Neural cell (in vitro differentiated cells): ENCODE results near the gene RAET1E. TPM values are rescaled to one million over a fixed set of nuclear protein-coding genes. Genes with fewer than 3 reads are reported as not detected.

Source experiments
- H2AFZ ChIP-seq: fragments of 200-600, 300-800 bp; sonication (generic), shearing (Covaris generic); 2 replicates; pipeline ENCODE4 v1.6.0; 2014; ENCODE audit warnings: low read depth, mild to moderate bottlenecking, antibody characterized with exemption, low read length, moderate library complexity
- H3F3A ChIP-seq: fragments of 200-600 bp; shearing (Covaris generic); 2 replicates; pipeline ENCODE4 v1.6.1; 2016; ENCODE audit warnings: mild to moderate bottlenecking, moderate library complexity, mixed read lengths, antibody characterized with exemption, low read length; ENCODE audit not compliant: insufficient read depth, poor library complexity, severe bottlenecking
- H3K27ac ChIP-seq: fragments of 200-600, 300-800 bp; sonication (generic), shearing (Covaris generic); 2 replicates; pipeline ENCODE4 v1.5.1; 2014; ENCODE audit warnings: mild to moderate bottlenecking, low read length, moderate library complexity
- H3K27me3 ChIP-seq: fragments of 300-800, 200-600 bp; sonication (generic), shearing (Covaris generic); 2 replicates; pipeline ENCODE4 v1.6.0; 2014; ENCODE audit warnings: mild to moderate bottlenecking, low read depth, low read length, moderate library complexity; ENCODE audit not compliant: insufficient read depth
- H3K36me3 ChIP-seq: fragments of 300-800, 200-600 bp; sonication (generic), shearing (Covaris generic); 2 replicates; pipeline ENCODE4 v1.5.1; 2014; ENCODE audit warnings: mild to moderate bottlenecking, antibody characterized with exemption, low read length, moderate library complexity; ENCODE audit not compliant: insufficient read depth
- H3K4me2 ChIP-seq: fragments of 300-800, 200-600 bp; sonication (generic), shearing (Covaris generic); 2 replicates; pipeline ENCODE4 v1.6.0; 2014; ENCODE audit warnings: mild to moderate bottlenecking, low read length
- H3K4me3 ChIP-seq: fragments of 300-800, 200-600 bp; sonication (generic), shearing (Covaris generic); 2 replicates; pipeline ENCODE4 v1.5.1; 2014; ENCODE audit warnings: mild to moderate bottlenecking, low read length, moderate library complexity
- H3K79me2 ChIP-seq: fragments of 200-600 bp; shearing (Covaris generic); replicated peaks from 2 replicates; pipeline ENCODE4 v1.6.0; 2014; ENCODE audit warnings: mild to moderate bottlenecking, low read length, moderate library complexity; ENCODE audit not compliant: insufficient read depth
- H3K9ac ChIP-seq: fragments of 300-800, 200-600 bp; sonication (generic), shearing (Covaris generic); 2 replicates; pipeline ENCODE4 v1.6.1; 2016; ENCODE audit warnings: mild to moderate bottlenecking, low read length, mixed read lengths
- H3K9me2 ChIP-seq: fragments of 200-600 bp; shearing (Covaris generic); 2 replicates; pipeline ENCODE4 v1.6.1; 2016; ENCODE audit warnings: mild to moderate bottlenecking, low read length, mixed read lengths; ENCODE audit not compliant: insufficient read depth
- H3K9me3 ChIP-seq: fragments of 200-600, 300-800 bp; sonication (generic), shearing (Covaris generic); 2 replicates; pipeline ENCODE4 v1.6.1; 2016; ENCODE audit warnings: mild to moderate bottlenecking, mixed run types, low read length, moderate library complexity, mixed read lengths
- H4K20me1 ChIP-seq: fragments of 200-600 bp; shearing (Covaris generic); 2 replicates; pipeline ENCODE4 v1.6.1; 2016; ENCODE audit warnings: mild to moderate bottlenecking, mixed run types; ENCODE audit not compliant: insufficient read depth
- EP300 ChIP-seq: fragments of 450-650 bp; conservative IDR thresholded peaks from 2 replicates; pipeline ENCODE4 v1.6.1; 2014; ENCODE audit warnings: antibody characterized with exemption, mild to moderate bottlenecking, moderate library complexity; ENCODE audit not compliant: poor library complexity, severe bottlenecking
- EZH2 ChIP-seq: fragments of 200-600, 300-800 bp; shearing (Covaris generic), sonication (generic); IDR thresholded peaks from 2 replicates; pipeline ENCODE4 v1.6.1; 2014; ENCODE audit warnings: antibody characterized with exemption, low read length, borderline replicate concordance, mild to moderate bottlenecking; ENCODE audit not compliant: insufficient read depth, poor library complexity, severe bottlenecking
- MXI1 ChIP-seq: fragments of 450-650 bp; conservative IDR thresholded peaks from 2 replicates; pipeline ENCODE4 v1.6.1; 2014; ENCODE audit warnings: antibody characterized with exemption, mild to moderate bottlenecking; ENCODE audit not compliant: poor library complexity, severe bottlenecking
- POLR2AphosphoS5 ChIP-seq: IDR thresholded peaks from 2 replicates; pipeline ENCODE4 v1.6.1; 2012
- RAD21 ChIP-seq: fragments of 450-650 bp; conservative IDR thresholded peaks from 2 replicates; pipeline ENCODE4 v1.6.1; 2014; ENCODE audit warnings: antibody characterized with exemption, mild to moderate bottlenecking, moderate library complexity
- SMC3 ChIP-seq: fragments of 450-650 bp; conservative IDR thresholded peaks from 2 replicates; pipeline ENCODE4 v1.6.1; 2014; ENCODE audit warnings: antibody characterized with exemption, mild to moderate bottlenecking, moderate library complexity; ENCODE audit not compliant: poor library complexity
- TAF1 ChIP-seq: IDR thresholded peaks from 2 replicates; pipeline ENCODE4 v1.6.1; 2012; ENCODE audit warnings: low read depth
- polyA plus RNA-seq: library from polyadenylated mRNA; depleted of rRNA; stranded (reverse); fragments of >200 nt; gene quantifications from 2 replicates; pipeline ENCODE4 v1.2.3, GENCODE V29; 2014
- TF ChIP-seq, protein P1 (sequence below): fragments of 450-650 bp; IDR thresholded peaks from 2 replicates; pipeline ENCODE4 v1.5.1; 2014; ENCODE audit warnings: antibody characterized with exemption, mild to moderate bottlenecking, moderate library complexity; ENCODE audit not compliant: poor library complexity, severe bottlenecking
- TF ChIP-seq, protein P2 (sequence below): IDR thresholded peaks from 2 replicates; pipeline ENCODE4 v1.6.1; 2012; ENCODE audit warnings: borderline replicate concordance

Gene RAET1E
- polyA plus RNA-seq, 1 donor from 2014 or later, result not detected

DNA sequence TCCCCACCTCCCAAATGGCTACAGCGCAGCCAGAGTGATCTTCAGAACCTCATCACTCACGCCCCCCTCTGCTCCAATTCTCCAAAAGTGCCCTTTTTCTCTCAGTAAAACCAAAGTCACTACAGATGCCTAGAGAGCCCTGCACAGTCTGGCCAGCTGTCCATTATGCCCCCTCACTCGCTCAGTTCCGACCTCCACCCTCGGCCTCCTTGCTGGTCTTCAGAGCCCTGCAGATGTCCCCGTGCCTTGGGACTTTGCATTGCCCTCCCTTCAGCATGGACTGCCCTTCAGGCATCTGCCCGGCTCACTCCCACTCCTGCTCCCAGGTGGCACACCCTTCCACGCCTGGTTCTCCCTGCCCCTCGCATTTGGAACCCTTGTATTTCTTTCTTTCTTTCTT, 1.1 kb upstream of the RAET1E start:
- Histone ChIP-seq H3K27me3 (no peaks in the 10 kb centered on the region), H3K4me3 (no peak overlapping the region), H2AFZ (no peak overlapping the region), H3K79me2 (no peaks in the 10 kb centered on the region), H3K27ac (no peak overlapping the region), H3K4me2 (no peak overlapping the region), H3K9ac (no peak overlapping the region), H3K36me3 (no peaks in the 10 kb centered on the region), H3K9me2 (no peaks in the 10 kb centered on the region), H4K20me1 (no peaks in the 10 kb centered on the region), H3F3A (no peaks in the 10 kb centered on the region), H3K9me3 (no peaks in the 10 kb centered on the region)
- TF ChIP-seq TAF1 (no peak), EZH2 (no peak), RAD21 (no peak), SMC3 (no peak), POLR2AphosphoS5 (no peak), MXI1 (no peak), EP300 (no peak)
- TF ChIP-seq, protein P1, sequence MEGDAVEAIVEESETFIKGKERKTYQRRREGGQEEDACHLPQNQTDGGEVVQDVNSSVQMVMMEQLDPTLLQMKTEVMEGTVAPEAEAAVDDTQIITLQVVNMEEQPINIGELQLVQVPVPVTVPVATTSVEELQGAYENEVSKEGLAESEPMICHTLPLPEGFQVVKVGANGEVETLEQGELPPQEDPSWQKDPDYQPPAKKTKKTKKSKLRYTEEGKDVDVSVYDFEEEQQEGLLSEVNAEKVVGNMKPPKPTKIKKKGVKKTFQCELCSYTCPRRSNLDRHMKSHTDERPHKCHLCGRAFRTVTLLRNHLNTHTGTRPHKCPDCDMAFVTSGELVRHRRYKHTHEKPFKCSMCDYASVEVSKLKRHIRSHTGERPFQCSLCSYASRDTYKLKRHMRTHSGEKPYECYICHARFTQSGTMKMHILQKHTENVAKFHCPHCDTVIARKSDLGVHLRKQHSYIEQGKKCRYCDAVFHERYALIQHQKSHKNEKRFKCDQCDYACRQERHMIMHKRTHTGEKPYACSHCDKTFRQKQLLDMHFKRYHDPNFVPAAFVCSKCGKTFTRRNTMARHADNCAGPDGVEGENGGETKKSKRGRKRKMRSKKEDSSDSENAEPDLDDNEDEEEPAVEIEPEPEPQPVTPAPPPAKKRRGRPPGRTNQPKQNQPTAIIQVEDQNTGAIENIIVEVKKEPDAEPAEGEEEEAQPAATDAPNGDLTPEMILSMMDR, result no peak
- TF ChIP-seq, protein P2, sequence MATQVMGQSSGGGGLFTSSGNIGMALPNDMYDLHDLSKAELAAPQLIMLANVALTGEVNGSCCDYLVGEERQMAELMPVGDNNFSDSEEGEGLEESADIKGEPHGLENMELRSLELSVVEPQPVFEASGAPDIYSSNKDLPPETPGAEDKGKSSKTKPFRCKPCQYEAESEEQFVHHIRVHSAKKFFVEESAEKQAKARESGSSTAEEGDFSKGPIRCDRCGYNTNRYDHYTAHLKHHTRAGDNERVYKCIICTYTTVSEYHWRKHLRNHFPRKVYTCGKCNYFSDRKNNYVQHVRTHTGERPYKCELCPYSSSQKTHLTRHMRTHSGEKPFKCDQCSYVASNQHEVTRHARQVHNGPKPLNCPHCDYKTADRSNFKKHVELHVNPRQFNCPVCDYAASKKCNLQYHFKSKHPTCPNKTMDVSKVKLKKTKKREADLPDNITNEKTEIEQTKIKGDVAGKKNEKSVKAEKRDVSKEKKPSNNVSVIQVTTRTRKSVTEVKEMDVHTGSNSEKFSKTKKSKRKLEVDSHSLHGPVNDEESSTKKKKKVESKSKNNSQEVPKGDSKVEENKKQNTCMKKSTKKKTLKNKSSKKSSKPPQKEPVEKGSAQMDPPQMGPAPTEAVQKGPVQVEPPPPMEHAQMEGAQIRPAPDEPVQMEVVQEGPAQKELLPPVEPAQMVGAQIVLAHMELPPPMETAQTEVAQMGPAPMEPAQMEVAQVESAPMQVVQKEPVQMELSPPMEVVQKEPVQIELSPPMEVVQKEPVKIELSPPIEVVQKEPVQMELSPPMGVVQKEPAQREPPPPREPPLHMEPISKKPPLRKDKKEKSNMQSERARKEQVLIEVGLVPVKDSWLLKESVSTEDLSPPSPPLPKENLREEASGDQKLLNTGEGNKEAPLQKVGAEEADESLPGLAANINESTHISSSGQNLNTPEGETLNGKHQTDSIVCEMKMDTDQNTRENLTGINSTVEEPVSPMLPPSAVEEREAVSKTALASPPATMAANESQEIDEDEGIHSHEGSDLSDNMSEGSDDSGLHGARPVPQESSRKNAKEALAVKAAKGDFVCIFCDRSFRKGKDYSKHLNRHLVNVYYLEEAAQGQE, result no peak

DNA sequence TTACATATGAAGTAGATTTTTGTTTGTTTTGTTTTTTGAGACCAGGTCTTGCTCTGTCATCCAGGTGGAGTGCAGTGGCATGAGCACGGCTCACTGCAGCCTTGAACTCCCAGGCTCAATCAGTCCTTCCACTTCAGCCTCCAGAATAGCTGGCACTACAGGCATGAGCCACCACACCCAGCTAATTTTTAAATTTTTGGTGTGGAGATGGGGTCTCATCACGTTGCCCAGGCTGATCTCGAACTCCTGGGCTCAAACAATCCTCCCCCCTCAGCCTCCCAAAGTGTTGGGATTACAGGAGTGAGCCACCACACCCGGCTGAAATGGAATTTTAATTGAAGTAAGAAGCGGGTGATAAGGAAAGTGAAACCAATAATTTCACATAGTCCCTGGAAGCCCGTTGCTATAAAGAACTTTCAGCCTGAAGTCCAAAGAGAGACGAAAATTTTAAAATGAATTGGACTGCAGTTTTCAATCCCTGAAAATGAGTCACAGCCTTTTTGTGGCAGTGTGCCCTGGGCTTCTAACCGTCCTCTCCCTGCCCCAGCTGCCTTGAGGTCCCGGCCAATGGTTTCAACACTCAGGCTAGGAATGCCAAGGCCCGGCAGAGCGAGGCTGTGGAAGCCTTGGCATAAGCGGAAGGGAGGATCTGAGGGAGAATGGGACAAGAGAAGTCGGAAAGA, 757 bp downstream of the RAET1E start:
- no peaks in the 10 kb centered on the region for H4K20me1 ChIP-seq
- no peak overlapping the region for H3K4me2 ChIP-seq
- no peak overlapping the region for H2AFZ ChIP-seq
- no peaks in the 10 kb centered on the region for H3K9me3 ChIP-seq
- H3K36me3 ChIP-seq, result no peaks in the 10 kb centered on the region
- no peak overlapping the region for H3K27ac ChIP-seq
- no peaks in the 10 kb centered on the region for H3F3A ChIP-seq
- TF ChIP-seq TAF1, result no peak
- no peak for TF ChIP-seq EP300
- TF ChIP-seq SMC3, result no peak
- TF ChIP-seq, protein P2, result no peak
- TF ChIP-seq, protein P1, result no peak
- no peak for TF ChIP-seq EZH2
- no peak for TF ChIP-seq RAD21
- no peak for TF ChIP-seq MXI1
- no peak for TF ChIP-seq POLR2AphosphoS5
- no peaks in the 10 kb centered on the region for H3K79me2 ChIP-seq
- no peaks in the 10 kb centered on the region for H3K9me2 ChIP-seq
- no peak overlapping the region for H3K4me3 ChIP-seq
- no peaks in the 10 kb centered on the region for H3K27me3 ChIP-seq
- no peak overlapping the region for H3K9ac ChIP-seq
